Liver (tissue), 9 donors: ENCODE measurements around the gene LDHA. TPM values are rescaled to one million over a fixed set of nuclear protein-coding genes. Genes with fewer than 3 reads are reported as not detected.

Experiments used
- DNase-seq: peaks from one replicate; pipeline ENCODE4 v3.0.0-alpha.2; 2017; ENCODE audit warnings: low spot score
- H3K27ac ChIP-seq, 2 donors: one replicate each; pipeline ENCODE4 v1.7.0; 2013; ENCODE audit warnings: inconsistent platforms in 2 of 2, low read length in 2 of 2, control low read depth in 1 of 2, low read depth in 1 of 2, mild to moderate bottlenecking in 1 of 2
- H3K27me3 ChIP-seq, 4 donors: one replicate each; pipeline versions ENCODE4 v1.6.1 to v1.7.0; 2013; ENCODE audit warnings: low read length in 3 of 4, inconsistent platforms in 1 of 4, mild to moderate bottlenecking in 1 of 4, moderate library complexity in 1 of 4; ENCODE audit not compliant: control insufficient read depth in 4 of 4, insufficient read depth in 4 of 4
- H3K36me3 ChIP-seq, 4 donors: one replicate each; pipeline versions ENCODE4 v1.6.1 to v1.7.0; 2013; ENCODE audit warnings: low read length in 3 of 4, mild to moderate bottlenecking in 3 of 4, low read depth in 1 of 4, moderate library complexity in 1 of 4; ENCODE audit not compliant: control insufficient read depth in 4 of 4, insufficient read depth in 3 of 4
- H3K4me1 ChIP-seq, 4 donors: one replicate each; pipeline versions ENCODE4 v1.6.1 to v1.7.0; 2013; ENCODE audit warnings: low read length in 3 of 4, mild to moderate bottlenecking in 3 of 4, moderate library complexity in 1 of 4; ENCODE audit not compliant: control insufficient read depth in 4 of 4, insufficient read depth in 4 of 4
- H3K4me3 ChIP-seq, 3 donors: one replicate each; pipeline versions ENCODE4 v1.6.1 to v1.7.0; 2013; ENCODE audit warnings: low read length in 3 of 3, control low read depth in 1 of 3, low read depth in 1 of 3, mild to moderate bottlenecking in 1 of 3
- H3K9ac ChIP-seq, 2 donors: one replicate each; pipeline ENCODE4 v1.7.0; 2013; ENCODE audit warnings: low read length in 2 of 2, mild to moderate bottlenecking in 2 of 2, moderate library complexity in 2 of 2, control low read depth in 1 of 2, low read depth in 1 of 2
- H3K9me3 ChIP-seq, 4 donors: one replicate each; pipeline versions ENCODE4 v1.6.1 to v1.7.0; 2013; ENCODE audit warnings: low read length in 3 of 4; ENCODE audit not compliant: control insufficient read depth in 4 of 4
- CTCF ChIP-seq: fragments of 150-350 bp; IDR thresholded peaks from 2 replicates; pipeline ENCODE4 v1.5.1; 2017; ENCODE audit warnings: improper control_type of control experiment, low read depth, low read length; ENCODE audit not compliant: missing input control
- EGR1 ChIP-seq, 2 donors: IDR thresholded peaks; 2 replicates each; pipeline ENCODE4 v1.6.1; 2016 to 2018; ENCODE audit warnings: antibody characterized with exemption in 2 of 2, low read depth in 2 of 2
- FOXA1 ChIP-seq: IDR thresholded peaks from 2 replicates; pipeline ENCODE4 v1.6.1; 2016; ENCODE audit warnings: antibody characterized with exemption
- FOXA2 ChIP-seq: IDR thresholded peaks from 2 replicates; pipeline ENCODE4 v1.6.1; 2016; ENCODE audit warnings: antibody characterized with exemption
- HNF4A ChIP-seq, 2 donors: conservative IDR thresholded peaks; 2 replicates each; pipeline ENCODE4 v1.6.1; 2016; ENCODE audit warnings: antibody characterized with exemption in 2 of 2, mild to moderate bottlenecking in 2 of 2
- HNF4G ChIP-seq: IDR thresholded peaks from 2 replicates; pipeline ENCODE4 v1.6.1; 2016; ENCODE audit warnings: antibody characterized with exemption
- JUND ChIP-seq, 2 donors: IDR thresholded peaks; 2 replicates each; pipeline ENCODE4 v1.6.1; 2016; ENCODE audit warnings: antibody characterized with exemption in 2 of 2
- MAX ChIP-seq: IDR thresholded peaks from 2 replicates; pipeline ENCODE4 v1.6.1; 2016; ENCODE audit warnings: antibody characterized with exemption
- NR2F2 ChIP-seq: IDR thresholded peaks from 2 replicates; pipeline ENCODE4 v1.6.1; 2016; ENCODE audit warnings: antibody characterized with exemption
- RAD21 ChIP-seq, 2 donors: IDR thresholded peaks; 2 replicates each; pipeline ENCODE4 v1.6.1; 2016; ENCODE audit warnings: antibody characterized with exemption in 2 of 2, mild to moderate bottlenecking in 2 of 2
- TAF1 ChIP-seq: conservative IDR thresholded peaks from 2 replicates; pipeline ENCODE4 v1.6.1; 2016; ENCODE audit warnings: antibody characterized with exemption, mild to moderate bottlenecking
- WGBS: extraction: QIAGEN DNeasy Blood & Tissue Kit; methylation state at CpG from one replicate; pipeline ENCODE4 v1.1.7; 2013; 5-methylcytosine and 5-hydroxymethylcytosine counted together
- polyA plus RNA-seq, 2 donors: library from polyadenylated mRNA; stranded (reverse) in 1 of 2; unstranded in 1 of 2; fragments of 200-250 nt in 1 of 2; fragments of >200 nt in 1 of 2; fragmentation: Nextera tagmentation in 1 of 2; extraction: Ambion mirVana in 1 of 2; gene quantifications; one replicate each; pipeline versions ENCODE4 v1.2.1 to v1.2.3, GENCODE V29; 2013 to 2015
- total RNA-seq, 2 donors: library from RNA; depleted of rRNA; stranded (reverse); fragments of >200 nt; gene quantifications; one replicate each; pipeline ENCODE4 v1.2.3, GENCODE V29; 2014
- TF ChIP-seq, protein P1 (sequence below): IDR thresholded peaks from 2 replicates; pipeline ENCODE4 v1.6.1; 2016; ENCODE audit warnings: antibody characterized with exemption, mild to moderate bottlenecking
- TF ChIP-seq, protein P2 (sequence below): IDR thresholded peaks from 2 replicates; pipeline ENCODE4 v1.6.1; 2016; ENCODE audit warnings: antibody characterized with exemption
- donor health status: healthy.
- donor health status: healthy.
- donor health status: healthy.
- donor health status: healthy.
- donor health status: healthy.

The LDHA gene
- total and polyA plus RNA-seq, 4 donors: 215 to 911 (median 645) TPM

- TF ChIP-seq CTCF (no peak), TAF1 (no peak), NR2F2 (no peak), HNF4A (conservative IDR thresholded peaks at IDR 0.05) (no peak), FOXA1 (no peak), FOXA2 (no peak), RAD21 (IDR thresholded peaks at IDR 0.05) (no peak), HNF4G (no peak), MAX (no peak), EGR1 (IDR thresholded peaks at IDR 0.05; ENCODE audit: low read depth in 2 of 2) (no peak)
Measured at GRCh38 chr11:18420067-18420466, 25.7 kb downstream of the LDHA start (continued).

- Histone ChIP-seq H3K27ac (no peak overlapping the region), H3K4me1 (no peaks in the 10 kb centered on the region), H3K36me3 (no peaks in the 10 kb centered on the region), H3K9me3 (no peaks in the 10 kb centered on the region), H3K9ac (no peak overlapping the region), H3K4me3 (no peak overlapping the region), H3K27me3 (no peaks in the 10 kb centered on the region)
- TF ChIP-seq, protein P1, sequence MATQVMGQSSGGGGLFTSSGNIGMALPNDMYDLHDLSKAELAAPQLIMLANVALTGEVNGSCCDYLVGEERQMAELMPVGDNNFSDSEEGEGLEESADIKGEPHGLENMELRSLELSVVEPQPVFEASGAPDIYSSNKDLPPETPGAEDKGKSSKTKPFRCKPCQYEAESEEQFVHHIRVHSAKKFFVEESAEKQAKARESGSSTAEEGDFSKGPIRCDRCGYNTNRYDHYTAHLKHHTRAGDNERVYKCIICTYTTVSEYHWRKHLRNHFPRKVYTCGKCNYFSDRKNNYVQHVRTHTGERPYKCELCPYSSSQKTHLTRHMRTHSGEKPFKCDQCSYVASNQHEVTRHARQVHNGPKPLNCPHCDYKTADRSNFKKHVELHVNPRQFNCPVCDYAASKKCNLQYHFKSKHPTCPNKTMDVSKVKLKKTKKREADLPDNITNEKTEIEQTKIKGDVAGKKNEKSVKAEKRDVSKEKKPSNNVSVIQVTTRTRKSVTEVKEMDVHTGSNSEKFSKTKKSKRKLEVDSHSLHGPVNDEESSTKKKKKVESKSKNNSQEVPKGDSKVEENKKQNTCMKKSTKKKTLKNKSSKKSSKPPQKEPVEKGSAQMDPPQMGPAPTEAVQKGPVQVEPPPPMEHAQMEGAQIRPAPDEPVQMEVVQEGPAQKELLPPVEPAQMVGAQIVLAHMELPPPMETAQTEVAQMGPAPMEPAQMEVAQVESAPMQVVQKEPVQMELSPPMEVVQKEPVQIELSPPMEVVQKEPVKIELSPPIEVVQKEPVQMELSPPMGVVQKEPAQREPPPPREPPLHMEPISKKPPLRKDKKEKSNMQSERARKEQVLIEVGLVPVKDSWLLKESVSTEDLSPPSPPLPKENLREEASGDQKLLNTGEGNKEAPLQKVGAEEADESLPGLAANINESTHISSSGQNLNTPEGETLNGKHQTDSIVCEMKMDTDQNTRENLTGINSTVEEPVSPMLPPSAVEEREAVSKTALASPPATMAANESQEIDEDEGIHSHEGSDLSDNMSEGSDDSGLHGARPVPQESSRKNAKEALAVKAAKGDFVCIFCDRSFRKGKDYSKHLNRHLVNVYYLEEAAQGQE: no peak
- TF ChIP-seq HNF4G: no peak
- no peak for TF ChIP-seq CTCF
- no peak for TF ChIP-seq MAX
- no peak for TF ChIP-seq JUND (IDR thresholded peaks at IDR 0.05)
- no peak for TF ChIP-seq NR2F2
- TF ChIP-seq HNF4A (conservative IDR thresholded peaks at IDR 0.05): no peak
- no peak for DNase-seq
- 76% methylated on average over 4 of the region's 4 CpGs for WGBS
Measured at GRCh38 chr11:18427240-18427639, 32.9 kb downstream of the LDHA start.

GRCh38 chr11:18429332-18429731 is 35.0 kb downstream of the LDHA start:
- H3K27me3 ChIP-seq: no peaks in the 10 kb centered on the region
- TF ChIP-seq CTCF: no peak
- TF ChIP-seq EGR1 (IDR thresholded peaks at IDR 0.05; ENCODE audit: low read depth in 2 of 2): no peak
- TF ChIP-seq JUND (IDR thresholded peaks at IDR 0.05): no peak
- TF ChIP-seq FOXA2: no peak
- TF ChIP-seq FOXA1: no peak
- TF ChIP-seq, protein P2, sequence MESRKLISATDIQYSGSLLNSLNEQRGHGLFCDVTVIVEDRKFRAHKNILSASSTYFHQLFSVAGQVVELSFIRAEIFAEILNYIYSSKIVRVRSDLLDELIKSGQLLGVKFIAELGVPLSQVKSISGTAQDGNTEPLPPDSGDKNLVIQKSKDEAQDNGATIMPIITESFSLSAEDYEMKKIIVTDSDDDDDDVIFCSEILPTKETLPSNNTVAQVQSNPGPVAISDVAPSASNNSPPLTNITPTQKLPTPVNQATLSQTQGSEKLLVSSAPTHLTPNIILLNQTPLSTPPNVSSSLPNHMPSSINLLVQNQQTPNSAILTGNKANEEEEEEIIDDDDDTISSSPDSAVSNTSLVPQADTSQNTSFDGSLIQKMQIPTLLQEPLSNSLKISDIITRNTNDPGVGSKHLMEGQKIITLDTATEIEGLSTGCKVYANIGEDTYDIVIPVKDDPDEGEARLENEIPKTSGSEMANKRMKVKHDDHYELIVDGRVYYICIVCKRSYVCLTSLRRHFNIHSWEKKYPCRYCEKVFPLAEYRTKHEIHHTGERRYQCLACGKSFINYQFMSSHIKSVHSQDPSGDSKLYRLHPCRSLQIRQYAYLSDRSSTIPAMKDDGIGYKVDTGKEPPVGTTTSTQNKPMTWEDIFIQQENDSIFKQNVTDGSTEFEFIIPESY: no peak

More at GRCh38 chr11:18429332-18429731, 35.0 kb downstream of the LDHA start:
- H3K36me3 ChIP-seq: no peaks in the 10 kb centered on the region
- H3K4me1 ChIP-seq: no peaks in the 10 kb centered on the region
- no peak overlapping the region for H3K4me3 ChIP-seq
- no peak overlapping the region for H3K9ac ChIP-seq
- DNase-seq: no peak
- no peak overlapping the region for H3K27ac ChIP-seq
- 89% methylated on average over 5 of the region's 5 CpGs for WGBS
- no peaks in the 10 kb centered on the region for H3K9me3 ChIP-seq
